ENCODE measurements around the gene CTNNA2.

The CTNNA2 gene

DNA sequence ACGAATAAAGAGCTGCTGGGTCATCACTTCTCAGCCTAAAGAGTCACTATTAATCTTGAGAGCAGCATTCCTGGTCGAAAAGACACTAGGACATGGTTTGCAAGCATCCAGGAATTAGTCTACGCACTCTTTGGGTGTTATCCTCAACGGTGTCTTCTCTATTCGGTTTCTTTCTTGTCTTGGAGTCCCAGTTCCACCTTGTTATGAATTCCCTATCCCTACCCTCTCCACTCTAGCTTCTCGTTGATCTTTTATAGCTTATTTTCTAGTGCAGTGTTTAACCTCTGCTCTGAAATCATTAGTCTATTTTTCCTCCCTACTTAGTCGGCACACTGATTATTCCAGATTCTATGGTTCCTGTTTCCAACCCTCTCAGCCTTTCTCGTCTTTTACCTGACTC, 949.8 kb downstream of the CTNNA2 start:
- TF ChIP-seq, protein P1, sequence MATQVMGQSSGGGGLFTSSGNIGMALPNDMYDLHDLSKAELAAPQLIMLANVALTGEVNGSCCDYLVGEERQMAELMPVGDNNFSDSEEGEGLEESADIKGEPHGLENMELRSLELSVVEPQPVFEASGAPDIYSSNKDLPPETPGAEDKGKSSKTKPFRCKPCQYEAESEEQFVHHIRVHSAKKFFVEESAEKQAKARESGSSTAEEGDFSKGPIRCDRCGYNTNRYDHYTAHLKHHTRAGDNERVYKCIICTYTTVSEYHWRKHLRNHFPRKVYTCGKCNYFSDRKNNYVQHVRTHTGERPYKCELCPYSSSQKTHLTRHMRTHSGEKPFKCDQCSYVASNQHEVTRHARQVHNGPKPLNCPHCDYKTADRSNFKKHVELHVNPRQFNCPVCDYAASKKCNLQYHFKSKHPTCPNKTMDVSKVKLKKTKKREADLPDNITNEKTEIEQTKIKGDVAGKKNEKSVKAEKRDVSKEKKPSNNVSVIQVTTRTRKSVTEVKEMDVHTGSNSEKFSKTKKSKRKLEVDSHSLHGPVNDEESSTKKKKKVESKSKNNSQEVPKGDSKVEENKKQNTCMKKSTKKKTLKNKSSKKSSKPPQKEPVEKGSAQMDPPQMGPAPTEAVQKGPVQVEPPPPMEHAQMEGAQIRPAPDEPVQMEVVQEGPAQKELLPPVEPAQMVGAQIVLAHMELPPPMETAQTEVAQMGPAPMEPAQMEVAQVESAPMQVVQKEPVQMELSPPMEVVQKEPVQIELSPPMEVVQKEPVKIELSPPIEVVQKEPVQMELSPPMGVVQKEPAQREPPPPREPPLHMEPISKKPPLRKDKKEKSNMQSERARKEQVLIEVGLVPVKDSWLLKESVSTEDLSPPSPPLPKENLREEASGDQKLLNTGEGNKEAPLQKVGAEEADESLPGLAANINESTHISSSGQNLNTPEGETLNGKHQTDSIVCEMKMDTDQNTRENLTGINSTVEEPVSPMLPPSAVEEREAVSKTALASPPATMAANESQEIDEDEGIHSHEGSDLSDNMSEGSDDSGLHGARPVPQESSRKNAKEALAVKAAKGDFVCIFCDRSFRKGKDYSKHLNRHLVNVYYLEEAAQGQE (IDR thresholded peaks at IDR 0.05; ENCODE audit: insufficient read depth in 1 of 2, low read depth in 2 of 2, low read length in 2 of 2) = no peak
- TF ChIP-seq FOXP2 (optimal IDR thresholded peaks at IDR 0.05; ENCODE audit: borderline replicate concordance, extremely low read depth, extremely low read length, insufficient read depth) = no peak
- TF ChIP-seq SIN3A (IDR thresholded peaks at IDR 0.05; ENCODE audit: borderline replicate concordance, insufficient read depth, low read length) = no peak
- TF ChIP-seq POLR2AphosphoS5 (IDR thresholded peaks at IDR 0.05; ENCODE audit: low read depth, low read length) = no peak
- no peak for TF ChIP-seq TAF1 (IDR thresholded peaks at IDR 0.05; ENCODE audit: borderline replicate concordance, insufficient read depth, low read length)

DNA sequence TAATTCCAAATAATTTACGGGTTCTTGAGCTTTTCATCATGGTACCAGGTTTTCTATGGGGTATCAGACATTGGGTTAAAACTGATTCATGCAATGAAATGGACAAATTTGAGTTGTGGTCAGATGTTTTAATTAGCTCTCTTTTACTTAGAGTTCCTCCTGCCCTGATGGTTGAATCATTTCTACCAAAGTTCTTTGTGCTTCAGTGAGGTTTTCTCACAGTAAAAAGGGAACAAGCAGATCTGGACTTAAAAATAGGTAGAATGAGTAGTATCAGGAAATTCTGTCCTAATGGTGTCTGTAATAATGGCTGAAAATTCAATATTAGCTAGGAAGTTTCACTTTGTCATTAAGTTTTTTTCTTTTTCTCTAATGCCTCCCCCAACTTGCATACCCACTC, 951.4 kb downstream of the CTNNA2 start:
- TF ChIP-seq, protein P1 (IDR thresholded peaks at IDR 0.05; ENCODE audit: insufficient read depth in 1 of 2, low read depth in 2 of 2, low read length in 2 of 2) = no peak
- TF ChIP-seq SIN3A (IDR thresholded peaks at IDR 0.05; ENCODE audit: borderline replicate concordance, insufficient read depth, low read length) = no peak

DNA sequence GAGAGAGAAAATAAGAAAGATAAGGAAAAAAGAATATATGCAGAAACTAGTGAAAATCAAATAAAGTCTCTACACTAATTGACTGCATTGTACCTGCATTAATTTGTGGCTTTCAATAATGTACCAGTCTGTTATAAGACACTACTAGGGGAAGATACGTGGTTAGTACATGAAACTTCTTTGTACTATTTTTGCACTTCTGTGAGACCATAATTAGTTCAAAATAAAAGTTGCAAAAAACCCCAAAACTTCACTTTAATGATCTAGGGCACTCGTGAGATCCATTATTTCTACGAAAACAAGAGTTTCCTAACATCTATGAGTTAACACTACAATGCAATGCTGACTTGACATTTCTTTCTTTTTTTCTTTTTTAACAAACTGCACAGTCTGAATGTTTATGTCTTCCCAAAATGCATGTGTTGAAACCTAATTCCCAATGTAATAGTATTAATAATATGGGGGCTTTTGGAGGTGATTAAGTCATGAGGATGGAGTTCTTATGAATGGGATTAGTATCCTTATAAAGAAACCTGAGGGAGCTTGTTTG, 954.5 kb downstream of the CTNNA2 start:
- TF ChIP-seq SIN3A (IDR thresholded peaks at IDR 0.05; ENCODE audit: borderline replicate concordance, insufficient read depth, low read length) = no peak
- no peak for TF ChIP-seq TAF1 (IDR thresholded peaks at IDR 0.05; ENCODE audit: borderline replicate concordance, insufficient read depth, low read length)
- no peak for TF ChIP-seq FOXP2 (optimal IDR thresholded peaks at IDR 0.05; ENCODE audit: borderline replicate concordance, extremely low read depth, extremely low read length, insufficient read depth)
- no peak for TF ChIP-seq POLR2AphosphoS5 (IDR thresholded peaks at IDR 0.05; ENCODE audit: low read depth, low read length)
- TF ChIP-seq, protein P1 (IDR thresholded peaks at IDR 0.05; ENCODE audit: insufficient read depth in 1 of 2, low read depth in 2 of 2, low read length in 2 of 2) = no peak

DNA sequence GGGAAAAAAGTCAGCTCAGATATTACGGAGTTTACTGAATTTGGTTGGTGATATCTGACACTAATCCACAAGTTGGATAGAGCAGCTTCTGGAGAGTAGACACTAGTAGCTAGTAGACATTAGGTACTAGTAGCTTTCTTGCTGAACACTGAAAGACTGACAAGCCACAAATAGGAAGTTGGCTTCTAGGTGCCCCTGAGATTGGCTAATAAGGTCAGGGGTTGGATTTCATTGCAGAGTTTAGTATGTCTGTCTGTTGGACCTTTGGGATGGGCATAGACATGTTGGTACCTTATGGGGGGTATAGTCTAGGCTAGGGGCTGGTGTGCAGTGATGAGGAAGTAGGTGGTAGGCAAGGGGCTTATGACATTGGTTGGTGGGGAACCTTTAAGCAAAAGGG, 956.6 kb downstream of the CTNNA2 start:
- no peak for TF ChIP-seq FOXP2 (optimal IDR thresholded peaks at IDR 0.05; ENCODE audit: borderline replicate concordance, extremely low read depth, extremely low read length, insufficient read depth)

DNA sequence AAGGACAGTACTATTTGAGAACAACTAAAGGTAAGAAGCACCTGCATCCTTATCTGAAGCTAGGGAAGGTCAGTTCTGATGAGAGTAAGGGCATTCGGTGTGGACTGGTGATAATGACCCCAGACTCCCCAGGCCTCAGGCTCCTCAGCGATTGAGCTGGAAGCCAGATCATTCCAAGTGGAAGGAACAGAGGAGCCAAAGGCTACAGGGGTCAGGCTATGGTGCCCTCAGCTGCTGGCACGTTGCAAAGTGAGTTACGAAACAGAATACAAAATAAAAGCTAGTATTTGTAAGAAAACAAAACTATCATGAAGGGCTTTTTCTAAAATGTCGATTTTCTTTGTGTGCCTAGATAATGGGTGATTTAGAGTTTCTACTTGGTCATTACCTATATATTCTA, 960.2 kb downstream of the CTNNA2 start:
- TF ChIP-seq TAF1 (IDR thresholded peaks at IDR 0.05; ENCODE audit: borderline replicate concordance, insufficient read depth, low read length) = no peak
- TF ChIP-seq, protein P1 (IDR thresholded peaks at IDR 0.05; ENCODE audit: insufficient read depth in 1 of 2, low read depth in 2 of 2, low read length in 2 of 2) = no peak
- TF ChIP-seq SIN3A (IDR thresholded peaks at IDR 0.05; ENCODE audit: borderline replicate concordance, insufficient read depth, low read length) = no peak
- no peak for TF ChIP-seq POLR2AphosphoS5 (IDR thresholded peaks at IDR 0.05; ENCODE audit: low read depth, low read length)
- TF ChIP-seq FOXP2 (optimal IDR thresholded peaks at IDR 0.05; ENCODE audit: borderline replicate concordance, extremely low read depth, extremely low read length, insufficient read depth) = no peak
